Natural killer cell (primary cell): ENCODE measurements around the gene UBE2R2. TPM values are rescaled to one million over a fixed set of nuclear protein-coding genes. Genes with fewer than 3 reads are reported as not detected.
A peak's percentile ranks its signal among the peaks of the same experiment; 100 is the strongest.
"Not testable (repeated sequence)": the region's sequence is repeated elsewhere in the genome, so short reads cannot be mapped to it uniquely, and the experiment has no call there.

ENCODE experiments used
- ATAC-seq, 3 donors: fragments of 150-1000 bp in 2 of 3; fragments of 200-7000 bp in 1 of 3; cut with Tn5 transposase; 1 replicate in 1 of 3; 2 replicates in 2 of 3; pipeline ENCODE4 v1.10.0; 2021; ENCODE audit warnings: mild to moderate bottlenecking in 2 of 3, moderate library complexity in 2 of 3
- DNase-seq, 2 donors: peaks; one replicate each; pipeline versions ENCODE4 v3.0.0 to v3.0.0-alpha.2; 2013 to 2021; ENCODE audit warnings: mixed read lengths in 1 of 2
- H3K27ac ChIP-seq: one replicate; pipeline ENCODE4 v1.5.1; 2013; ENCODE audit warnings: mild to moderate bottlenecking, low read length
- H3K27me3 ChIP-seq: one replicate; pipeline ENCODE4 v1.6.1; 2013; ENCODE audit warnings: low read length; ENCODE audit not compliant: control insufficient read depth, insufficient read depth
- H3K36me3 ChIP-seq: one replicate; pipeline ENCODE4 v1.6.1; 2013; ENCODE audit warnings: low read length; ENCODE audit not compliant: control insufficient read depth, insufficient read depth
- H3K4me1 ChIP-seq: one replicate; pipeline ENCODE4 v1.6.1; 2013; ENCODE audit warnings: low read length; ENCODE audit not compliant: control insufficient read depth, insufficient read depth
- H3K4me3 ChIP-seq: one replicate; pipeline ENCODE4 v1.5.1; 2013; ENCODE audit warnings: low read length
- H3K9me3 ChIP-seq: one replicate; pipeline ENCODE4 v1.6.1; 2013; ENCODE audit warnings: low read length; ENCODE audit not compliant: control insufficient read depth, insufficient read depth
- H3K27ac Mint-ChIP-seq, 2 donors: one replicate each; pipeline ENCODE4 v1.8.0; 2022; ENCODE audit warnings: mild to moderate bottlenecking in 2 of 2, mixed read lengths in 2 of 2, moderate library complexity in 1 of 2
- H3K27me3 Mint-ChIP-seq, 2 donors: one replicate each; pipeline ENCODE4 v1.8.0; 2022; ENCODE audit warnings: low read depth in 2 of 2, mixed read lengths in 2 of 2
- H3K36me3 Mint-ChIP-seq: one replicate; pipeline ENCODE4 v1.8.0; 2022; ENCODE audit warnings: mixed read lengths
- H3K4me1 Mint-ChIP-seq, 2 donors: one replicate each; pipeline ENCODE4 v1.8.0; 2022; ENCODE audit warnings: mixed read lengths in 2 of 2
- H3K4me3 Mint-ChIP-seq: one replicate; pipeline ENCODE4 v1.8.0; 2022; ENCODE audit warnings: mild to moderate bottlenecking, moderate library complexity, mixed read lengths
- H3K9me3 Mint-ChIP-seq, 2 donors: one replicate each; pipeline ENCODE4 v1.8.0; 2022; ENCODE audit warnings: mixed read lengths in 2 of 2
- WGBS: methylation state at CpG from one replicate; pipeline ENCODE4 v1.1.7; 2013; ENCODE audit warnings: missing lambda C conversion rate; ENCODE audit not compliant: insufficient coverage; 5-methylcytosine and 5-hydroxymethylcytosine counted together
- intact Hi-C: fragments of 100-400 bp; cut with micrococcal nuclease; formaldehyde crosslinking; loops from one replicate; pipeline ENCODE4 v1.14.2; 2022
- total RNA-seq, 4 donors: library from RNA; stranded (reverse); fragments of 120-200 nt in 1 of 4; gene quantifications; one replicate each; pipeline versions ENCODE4 v1.2.3 to v1.2.4, GENCODE V29; 2013 to 2022
- TF ChIP-seq, protein P1 (sequence below): fragments of 200-600 bp; IDR thresholded peaks from one replicate; pipeline ENCODE4 v1.8.0; 2022; ENCODE audit warnings: antibody characterized with exemption

The UBE2R2 gene
- total RNA-seq, 3 donors from 2014 or later (not counting 1 experiment from before 2014, with no cell fraction given): 31.2 to 36.0 (median 31.9) TPM

DNA sequence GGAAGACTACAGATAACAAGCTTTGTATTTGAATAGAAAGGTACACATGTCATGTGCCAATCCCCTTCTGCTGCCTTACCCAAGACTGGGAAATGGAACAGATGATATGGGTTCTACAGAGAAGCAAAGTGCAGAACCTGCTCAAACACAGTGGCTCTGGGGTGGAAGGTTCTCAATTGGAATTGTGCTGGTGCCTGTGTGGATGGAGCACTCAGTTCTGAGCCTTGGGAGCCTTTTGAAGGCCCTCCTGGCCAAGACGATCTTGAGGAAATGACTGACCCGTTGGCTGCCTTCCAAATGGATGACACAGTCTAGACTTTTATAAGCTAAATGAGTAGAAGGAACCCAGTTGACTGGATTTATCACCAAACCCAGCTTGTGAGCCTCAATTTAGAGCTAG is 25.8 kb upstream of the UBE2R2 start:
- no peaks in the 10 kb centered on the region for H3K36me3 Mint-ChIP-seq
- TF ChIP-seq, protein P1, sequence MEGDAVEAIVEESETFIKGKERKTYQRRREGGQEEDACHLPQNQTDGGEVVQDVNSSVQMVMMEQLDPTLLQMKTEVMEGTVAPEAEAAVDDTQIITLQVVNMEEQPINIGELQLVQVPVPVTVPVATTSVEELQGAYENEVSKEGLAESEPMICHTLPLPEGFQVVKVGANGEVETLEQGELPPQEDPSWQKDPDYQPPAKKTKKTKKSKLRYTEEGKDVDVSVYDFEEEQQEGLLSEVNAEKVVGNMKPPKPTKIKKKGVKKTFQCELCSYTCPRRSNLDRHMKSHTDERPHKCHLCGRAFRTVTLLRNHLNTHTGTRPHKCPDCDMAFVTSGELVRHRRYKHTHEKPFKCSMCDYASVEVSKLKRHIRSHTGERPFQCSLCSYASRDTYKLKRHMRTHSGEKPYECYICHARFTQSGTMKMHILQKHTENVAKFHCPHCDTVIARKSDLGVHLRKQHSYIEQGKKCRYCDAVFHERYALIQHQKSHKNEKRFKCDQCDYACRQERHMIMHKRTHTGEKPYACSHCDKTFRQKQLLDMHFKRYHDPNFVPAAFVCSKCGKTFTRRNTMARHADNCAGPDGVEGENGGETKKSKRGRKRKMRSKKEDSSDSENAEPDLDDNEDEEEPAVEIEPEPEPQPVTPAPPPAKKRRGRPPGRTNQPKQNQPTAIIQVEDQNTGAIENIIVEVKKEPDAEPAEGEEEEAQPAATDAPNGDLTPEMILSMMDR: no peak
- Histone ChIP-seq H3K9me3 (no peaks in the 10 kb centered on the region), H3K4me1 (no peaks in the 10 kb centered on the region), H3K36me3 (no peaks in the 10 kb centered on the region), H3K27ac (no peak overlapping the region), H3K27me3 (no peaks in the 10 kb centered on the region), H3K4me3 (no peak overlapping the region)
- ATAC-seq (no peak), DNase-seq (no peak)
- H3K27ac Mint-ChIP-seq: no peak overlapping the region
- 45% methylated on average over 2 of the region's 2 CpGs for WGBS
- H3K4me3 Mint-ChIP-seq: no peak overlapping the region
- H3K27me3 Mint-ChIP-seq: peaks cover 9 to 18% of the 10 kb centered on the region in 2 donors
- no peaks in the 10 kb centered on the region for H3K9me3 Mint-ChIP-seq
- no peaks in the 10 kb centered on the region for H3K4me1 Mint-ChIP-seq
- intact Hi-C loops: no loop called here

DNA sequence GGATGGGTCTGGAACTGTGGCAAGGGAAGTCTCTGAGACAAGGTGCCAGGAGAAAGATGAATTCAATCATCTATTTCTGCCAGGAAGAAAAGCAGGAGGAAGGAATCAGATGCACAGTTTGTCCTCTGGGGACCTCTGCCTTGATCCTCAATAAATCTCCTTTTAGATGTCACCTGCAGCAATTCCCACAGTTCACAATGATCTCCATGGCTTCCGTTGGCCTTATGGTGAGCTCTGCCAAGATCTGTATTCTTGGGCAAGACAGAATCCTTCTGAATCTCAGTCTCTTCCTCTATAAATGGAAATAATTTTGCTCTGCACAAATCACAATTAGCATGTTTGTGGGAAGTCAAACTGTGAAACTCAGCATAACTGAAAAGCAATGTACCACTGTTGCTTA is 23.5 kb upstream of the UBE2R2 start:
- H3K36me3 ChIP-seq, H3K27ac ChIP-seq, H3K4me3 Mint-ChIP-seq, H3K36me3 Mint-ChIP-seq, DNase-seq, H3K27ac Mint-ChIP-seq, ATAC-seq, H3K4me1 Mint-ChIP-seq, H3K4me1 ChIP-seq, H3K9me3 Mint-ChIP-seq, H3K9me3 ChIP-seq, H3K4me3 ChIP-seq, H3K27me3 ChIP-seq, intact Hi-C loops: not testable (repeated sequence)
- H3K27me3 Mint-ChIP-seq: peaks cover 16 to 26% of the 10 kb centered on the region in 2 donors
- 94% methylated on average over 1 of the region's 1 CpG for WGBS

DNA sequence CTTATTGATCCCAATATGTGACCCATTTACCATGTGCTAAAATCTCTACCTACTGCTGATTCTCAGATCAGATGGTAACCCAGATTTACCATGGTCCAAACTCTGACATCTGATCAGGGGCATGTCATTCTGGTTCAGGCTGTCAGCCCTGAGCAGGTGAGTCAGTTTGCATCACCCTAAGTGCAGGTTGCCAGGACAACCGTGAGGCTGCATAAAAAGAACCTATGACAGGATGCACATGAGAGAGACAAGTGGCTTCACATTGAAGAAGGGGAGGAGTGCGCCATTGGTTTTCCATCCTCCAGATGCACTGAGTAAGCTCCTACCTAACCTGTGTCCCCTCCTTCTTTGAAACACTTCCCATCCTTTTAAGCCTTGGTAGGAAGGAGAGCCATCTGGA is 22.4 kb upstream of the UBE2R2 start:
- Mint-ChIP-seq H3K36me3 (no peaks in the 10 kb centered on the region), H3K4me3 (no peak overlapping the region), H3K4me1 (peaks cover 0 to 4% of the 10 kb centered on the region in 2 donors), H3K9me3 (no peaks in the 10 kb centered on the region), H3K27ac (no peak overlapping the region), H3K27me3 (peaks cover 17 to 33% of the 10 kb centered on the region in 2 donors)
- Histone ChIP-seq H3K36me3 (no peaks in the 10 kb centered on the region), H3K4me3 (no peak overlapping the region), H3K27ac (no peak overlapping the region), H3K9me3 (no peaks in the 10 kb centered on the region), H3K27me3 (no peaks in the 10 kb centered on the region), H3K4me1 (no peaks in the 10 kb centered on the region)
- WGBS: 93% methylated on average over 2 of the region's 2 CpGs
- DNase-seq (peak in 1 of 2 donors; percentile 14), ATAC-seq (no peak)
- intact Hi-C loops: no loop called here
- TF ChIP-seq, protein P1: no peak

DNA sequence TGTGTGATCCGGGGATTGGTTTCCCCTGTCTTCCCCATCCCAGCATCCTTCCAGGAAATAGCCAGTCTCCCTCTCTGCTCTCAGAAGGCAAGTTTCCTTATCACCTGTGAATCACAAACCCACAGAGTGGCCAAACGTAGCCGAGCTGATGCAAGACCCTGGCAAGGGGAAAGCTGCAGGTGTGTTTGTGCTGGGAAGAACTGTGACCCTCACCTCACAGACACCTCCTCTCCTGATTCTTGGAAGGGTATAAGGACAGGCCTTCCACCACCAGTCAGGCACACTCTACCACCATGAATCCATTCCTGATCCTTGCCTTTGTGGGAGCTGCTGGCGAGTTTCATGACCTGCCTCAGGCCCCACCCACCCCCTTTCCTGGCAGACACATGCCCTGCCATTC is 21.7 kb upstream of the UBE2R2 start, which contains the start of gene PRSS3:
TSS of gene PRSS3 (plus strand) at position 281 of the 400 bp plus-strand sequence. CDS start at position 294, 13 bp downstream.
- Mint-ChIP-seq H3K4me3 (no peak within 1 kb of the TSS), H3K27me3 (peaks cover 19 to 33% of the 10 kb centered on the region in 2 donors), H3K9me3 (no peaks in the 10 kb centered on the region), H3K4me1 (peaks cover 0 to 4% of the 10 kb centered on the region in 2 donors), H3K36me3 (no peaks in the 10 kb centered on the region), H3K27ac (no peak within 1 kb of the TSS)
- intact Hi-C loops: no loop called here
- no peak within 1 kb of the TSS for H3K4me3 ChIP-seq
- ATAC-seq: no peak
- no peak within 1 kb of the TSS for H3K27ac ChIP-seq
- H3K27me3 ChIP-seq: no peaks in the 10 kb centered on the region
- DNase-seq: no peak
- no peaks in the 10 kb centered on the region for H3K9me3 ChIP-seq
- no peaks in the 10 kb centered on the region for H3K4me1 ChIP-seq
- no peaks in the 10 kb centered on the region for H3K36me3 ChIP-seq
- TF ChIP-seq, protein P1: no peak
- WGBS: 79% methylated on average over 4 of the region's 4 CpGs
